Raji (cell line): Measurements from ENCODE around the gene MYH13.

ENCODE experiments used
- POLR2A ChIP-seq: IDR thresholded peaks from 2 replicates; pipeline ENCODE4 v1.6.1; 2011; ENCODE audit warnings: low read depth, low read length, control low read depth; ENCODE audit not compliant: insufficient read depth

Gene MYH13

GRCh38 chr17:10294180-10294579 lies 78.6 kb downstream of the MYH13 start:
- no peak for TF ChIP-seq POLR2A

- TF ChIP-seq POLR2A = no peak
Measured at GRCh38 chr17:10292057-10292937, 80.5 kb downstream of the MYH13 start.

- TF ChIP-seq POLR2A = no peak
Measured at GRCh38 chr17:10290041-10290440, 82.8 kb downstream of the MYH13 start.

GRCh38 chr17:10286324-10286723 lies 86.5 kb downstream of the MYH13 start:
- no peak for TF ChIP-seq POLR2A

- TF ChIP-seq POLR2A = no peak
Measured at GRCh38 chr17:10285896-10286295, 86.9 kb downstream of the MYH13 start.

- TF ChIP-seq POLR2A = no peak
Measured at GRCh38 chr17:10280068-10280467, 92.7 kb downstream of the MYH13 start.

- TF ChIP-seq POLR2A = no peak
Measured at GRCh38 chr17:10278218-10278617, 94.6 kb downstream of the MYH13 start.

- TF ChIP-seq POLR2A = no peak
Measured at GRCh38 chr17:10276436-10276835, 96.4 kb downstream of the MYH13 start.

GRCh38 chr17:10275418-10275817 lies 97.4 kb downstream of the MYH13 start:
- TF ChIP-seq POLR2A = no peak

- TF ChIP-seq POLR2A = no peak
Measured at GRCh38 chr17:10271106-10271562, 101.7 kb downstream of the MYH13 start.

- TF ChIP-seq POLR2A = no peak
Measured at GRCh38 chr17:10270258-10270657, 102.5 kb downstream of the MYH13 start.

- no peak for TF ChIP-seq POLR2A
Measured at GRCh38 chr17:10268005-10268404, 104.8 kb downstream of the MYH13 start.

GRCh38 chr17:10266296-10266876 lies 106.4 kb downstream of the MYH13 start:
- TF ChIP-seq POLR2A = no peak

- no peak for TF ChIP-seq POLR2A
Measured at GRCh38 chr17:10265100-10265810, 107.6 kb downstream of the MYH13 start.

GRCh38 chr17:10264051-10264450 lies 108.8 kb downstream of the MYH13 start:
- TF ChIP-seq POLR2A = no peak

GRCh38 chr17:10262451-10262850 lies 110.4 kb downstream of the MYH13 start:
- no peak for TF ChIP-seq POLR2A
